ENCODE measurements around the gene MYH2. TPM values are rescaled to one million over a fixed set of nuclear protein-coding genes. Genes with fewer than 3 reads are reported as not detected.

Gene MYH2
- polyA plus RNA-seq, 3 donors from 2014 or later: not detected

- Mint-ChIP-seq H3K9me3 (peaks cover 18 to 36% (median 30%) of the 10 kb centered on the region in 6 donors), H3K4me1 (no peaks in the 10 kb centered on the region), H3K4me3 (no peak overlapping the region), H3K27me3 (ENCODE audit: low read depth in 3 of 3) (peaks cover 0 to 7% (median 2%) of the 10 kb centered on the region in 3 donors), H3K36me3 (peaks cover 0 to 7% (median 6%) of the 10 kb centered on the region in 3 donors), H3K27ac (no peak overlapping the region)
- no peak for DNase-seq
Measured at GRCh38 chr17:10482252-10482651, 67.2 kb downstream of the MYH2 start.

GRCh38 chr17:10477701-10478100, 71.8 kb downstream of the MYH2 start:
- Mint-ChIP-seq H3K27ac (no peak overlapping the region), H3K4me3 (no peak overlapping the region), H3K4me1 (no peaks in the 10 kb centered on the region), H3K9me3 (peaks cover 0 to 5% (median 3%) of the 10 kb centered on the region in 6 donors), H3K27me3 (ENCODE audit: low read depth in 3 of 3) (peaks cover 0 to 4% (median 2%) of the 10 kb centered on the region in 3 donors), H3K36me3 (peaks cover 0 to 2% (median 0%) of the 10 kb centered on the region in 3 donors)
- no peak for DNase-seq

GRCh38 chr17:10474536-10474935, 74.9 kb downstream of the MYH2 start:
- Mint-ChIP-seq H3K4me3 (no peak overlapping the region), H3K36me3 (no peaks in the 10 kb centered on the region)

GRCh38 chr17:10471858-10472257, 77.6 kb downstream of the MYH2 start:
- no peaks in the 10 kb centered on the region for H3K36me3 Mint-ChIP-seq

More at GRCh38 chr17:10474536-10474935, 74.9 kb downstream of the MYH2 start:
- Mint-ChIP-seq H3K27ac (no peak overlapping the region), H3K27me3 (ENCODE audit: low read depth in 3 of 3) (peaks cover 0 to 8% (median 0%) of the 10 kb centered on the region in 3 donors), H3K9me3 (peaks cover 0 to 2% (median 0%) of the 10 kb centered on the region in 6 donors), H3K4me1 (no peaks in the 10 kb centered on the region)
- no peak for DNase-seq

More at GRCh38 chr17:10471858-10472257, 77.6 kb downstream of the MYH2 start:
- H3K9me3 Mint-ChIP-seq: peaks cover 0 to 2% (median 0%) of the 10 kb centered on the region in 6 donors
- no peak for DNase-seq
- H3K4me3 Mint-ChIP-seq: no peak overlapping the region
- H3K4me1 Mint-ChIP-seq: no peaks in the 10 kb centered on the region
- H3K27me3 Mint-ChIP-seq (ENCODE audit: low read depth in 3 of 3): peaks cover 0 to 8% (median 0%) of the 10 kb centered on the region in 3 donors
- no peak overlapping the region for H3K27ac Mint-ChIP-seq

Other genes with a start within 250 kb of the MYH2 start
- gene MYH13, start 176.7 kb downstream of the MYH2 start, polyA plus RNA-seq: not detected
- not detected for gene MYH8, start 127.7 kb downstream of the MYH2 start, polyA plus RNA-seq
- gene MYH4, start 80.1 kb downstream of the MYH2 start, polyA plus RNA-seq: not detected
- not detected for gene MYH1, start 31.1 kb downstream of the MYH2 start, polyA plus RNA-seq
- 1 to 10 TPM in 1 of 3 donors, under 1 TPM in 1, not detected in 1; 0.39 to 1.6 TPM for gene MYH3, start 107.7 kb upstream of the MYH2 start, polyA plus RNA-seq
- gene SCO1, start 147.9 kb upstream of the MYH2 start, polyA plus RNA-seq: 10 to 100 TPM in 2 of 3 donors, 1 to 10 TPM in 1; 9.1 to 18.3 (median 14.2) TPM
- 10 to 100 TPM; 12.7 to 18.4 (median 12.7) TPM for gene ADPRM, start 147.9 kb upstream of the MYH2 start, polyA plus RNA-seq
- 1 to 10 TPM; 4.4 to 9.4 (median 7.8) TPM for gene TMEM220, start 180.4 kb upstream of the MYH2 start, polyA plus RNA-seq